GM12891 (cell line): ENCODE measurements around the gene CYP1B1.

Source experiments
- POLR2A ChIP-seq: IDR thresholded peaks from 2 replicates; pipeline ENCODE4 v1.6.1; 2011; ENCODE audit warnings: low read depth, low read length, control low read depth
- POLR2AphosphoS5 ChIP-seq: IDR thresholded peaks from 2 replicates; pipeline ENCODE4 v1.6.1; 2011; ENCODE audit warnings: low read depth, low read length, control low read depth
- TAF1 ChIP-seq: IDR thresholded peaks from 2 replicates; pipeline ENCODE4 v1.6.1; 2011; ENCODE audit warnings: low read depth, low read length, control low read depth

DNA sequence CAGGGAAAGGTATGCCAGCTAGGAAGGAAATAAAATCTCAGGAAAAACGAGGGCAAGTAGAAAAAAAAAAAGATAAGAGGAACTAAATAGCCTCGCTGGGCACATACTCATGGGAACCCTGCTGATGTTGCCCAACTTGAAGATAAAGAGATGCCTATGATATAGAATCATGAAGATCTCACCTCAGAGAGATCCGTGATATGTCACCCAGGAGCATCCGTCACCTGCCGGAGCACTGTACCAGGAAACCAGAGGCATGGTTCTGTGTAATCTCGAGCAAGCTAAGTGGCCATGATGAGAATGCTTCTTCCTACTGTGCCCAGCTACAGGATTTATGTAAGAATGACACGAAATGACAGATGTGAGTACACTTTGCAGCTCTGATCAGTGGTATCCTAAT, 40.0 kb downstream of the CYP1B1 start:
- TF ChIP-seq POLR2A (no peak), POLR2AphosphoS5 (no peak), TAF1 (no peak)
